GM19324 (cell line): Measurements from ENCODE around the gene TIMM17A.
"Not testable (repeated sequence)": the region's sequence is repeated elsewhere in the genome, so short reads cannot be mapped to it uniquely, and the experiment has no call there.

Source experiments
- ATAC-seq: cut with Tn5 transposase; IDR thresholded peaks from one replicate; pipeline ENCODE4 v1.9.1; 2021; ENCODE audit warnings: mild to moderate bottlenecking, moderate library complexity; ENCODE audit not compliant: unreplicated experiment, low FRiP score

The TIMM17A gene

DNA sequence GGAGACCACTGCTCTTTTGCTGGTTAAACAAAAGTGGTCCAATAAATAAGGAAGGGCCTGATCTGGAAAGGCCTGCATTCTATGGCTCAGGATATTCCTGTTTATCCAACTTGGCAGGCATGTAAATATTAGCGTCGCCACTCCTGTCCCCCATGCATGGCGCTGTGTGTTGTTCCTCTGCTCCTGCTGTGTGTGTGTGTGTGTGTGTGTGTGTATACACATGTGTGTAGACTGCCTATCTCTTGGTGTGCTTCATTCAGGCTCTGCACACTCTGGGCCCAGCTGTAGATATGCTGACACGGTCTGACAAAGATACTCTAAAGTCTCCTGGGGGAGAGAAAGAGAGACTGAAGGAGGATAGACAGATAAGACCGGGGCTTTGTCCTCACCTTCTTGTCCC lies 15.7 kb upstream of the TIMM17A start:
- no peak for ATAC-seq

DNA sequence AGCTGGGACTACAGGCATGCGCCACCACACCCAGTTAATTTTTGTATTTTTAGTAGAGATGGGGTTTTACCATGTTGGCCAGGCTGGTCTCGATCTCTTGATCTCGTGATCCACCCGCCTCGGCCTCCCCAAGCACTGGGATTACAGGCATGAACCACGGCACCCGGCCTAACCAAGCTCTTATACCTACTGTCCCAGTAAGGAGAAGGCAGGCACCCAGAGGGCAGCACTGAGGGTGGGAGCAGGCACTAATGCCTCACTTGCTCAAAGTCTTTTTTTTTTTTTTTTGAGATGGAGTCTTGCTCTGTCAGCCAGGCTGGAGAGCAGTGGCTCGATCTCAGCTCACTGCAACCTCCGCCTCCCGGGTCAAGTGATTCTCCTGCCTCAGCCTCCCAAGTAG lies 15.0 kb upstream of the TIMM17A start:
- ATAC-seq, result not testable (repeated sequence)

DNA sequence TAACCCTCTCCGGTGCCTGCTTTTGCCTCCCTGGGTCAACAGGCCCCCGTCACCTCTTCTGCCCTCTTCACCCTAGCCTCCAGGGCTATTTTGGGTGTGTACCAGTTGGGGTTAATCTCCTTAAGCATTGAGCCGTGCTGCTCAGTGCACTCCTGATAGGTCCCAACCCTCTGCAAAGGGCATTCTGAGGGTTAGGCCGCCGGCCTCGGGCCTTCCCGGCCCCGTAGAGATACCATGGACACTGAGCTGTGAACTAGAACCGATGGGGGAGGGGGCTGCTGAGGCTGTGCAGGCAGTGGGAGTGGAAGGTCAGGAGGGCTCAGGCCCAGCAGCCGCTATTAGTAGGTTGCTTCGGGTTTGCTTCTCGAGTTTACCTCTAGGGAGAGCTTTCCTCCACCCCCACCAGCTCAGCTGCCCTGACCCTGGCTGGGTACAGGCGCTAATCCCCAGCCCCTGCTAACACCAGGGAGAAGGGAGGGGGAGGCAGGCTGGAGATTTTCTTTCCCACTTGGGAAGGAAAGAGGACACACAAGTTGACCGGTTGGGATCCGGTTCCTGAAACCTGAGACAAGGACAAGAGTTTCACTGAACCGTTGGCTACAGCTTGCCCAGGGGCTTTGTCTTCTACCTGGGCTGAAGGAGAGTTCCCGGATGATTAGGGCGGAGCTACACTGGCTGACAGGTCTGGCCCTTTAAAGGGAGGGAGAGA lies 13.7 kb upstream of the TIMM17A start:
- ATAC-seq, result no peak

DNA sequence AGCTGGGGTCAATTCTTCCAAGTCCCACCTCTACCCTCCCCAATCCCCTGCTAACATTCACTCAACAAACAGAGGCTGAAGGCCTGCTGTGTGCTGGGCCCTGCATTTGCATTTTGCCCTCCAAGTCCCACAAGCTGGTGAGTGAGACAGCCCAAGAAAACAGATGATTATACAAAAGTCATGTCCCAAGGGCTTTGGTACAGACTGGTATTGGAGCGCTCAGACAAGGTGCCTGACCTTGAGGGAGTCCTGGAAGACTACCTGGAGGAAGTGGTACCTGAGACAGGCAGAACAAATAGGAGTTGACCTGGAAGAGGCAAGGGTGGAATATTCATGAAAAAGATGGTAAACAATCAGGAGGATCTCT lies 13.2 kb upstream of the TIMM17A start:
- no peak for ATAC-seq

DNA sequence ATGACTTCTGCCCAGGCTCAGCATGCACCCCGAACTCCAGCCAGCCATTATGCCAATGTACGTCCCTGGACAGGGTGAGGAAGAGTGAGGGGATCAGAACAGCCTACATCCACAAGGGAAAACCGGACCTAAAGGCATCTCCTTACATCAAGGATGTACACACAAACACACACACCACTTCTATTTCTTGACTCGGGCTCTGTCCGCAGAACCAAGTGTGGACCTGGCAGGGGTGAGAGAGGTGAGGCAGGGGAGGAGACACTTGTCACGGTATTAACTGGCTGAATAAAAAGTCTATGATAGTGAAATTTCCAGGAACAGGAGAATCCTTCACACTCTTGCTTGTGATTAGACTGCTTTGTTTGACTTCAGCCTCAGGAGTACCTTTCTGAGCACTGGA lies 11.3 kb upstream of the TIMM17A start:
- no peak for ATAC-seq

DNA sequence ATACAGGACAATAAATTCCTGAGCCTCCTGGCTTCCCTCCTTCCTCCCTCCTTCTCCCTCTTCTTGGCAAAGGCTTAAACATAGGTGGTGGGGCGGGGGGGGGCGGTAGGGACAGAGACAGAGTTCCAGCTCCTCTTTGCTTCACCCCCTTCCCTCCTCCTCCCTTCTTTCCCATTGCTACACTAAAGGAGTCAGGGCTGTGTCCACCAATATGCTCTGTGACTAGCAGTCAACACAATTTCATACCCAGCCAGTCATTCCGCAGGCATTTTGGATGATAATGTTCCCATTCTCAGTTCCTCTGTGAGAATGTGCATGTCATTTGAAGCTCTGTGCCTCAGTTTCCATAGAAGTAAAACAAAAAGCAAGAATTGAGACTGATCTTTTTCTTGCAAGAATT lies 10.7 kb upstream of the TIMM17A start:
- no peak for ATAC-seq

DNA sequence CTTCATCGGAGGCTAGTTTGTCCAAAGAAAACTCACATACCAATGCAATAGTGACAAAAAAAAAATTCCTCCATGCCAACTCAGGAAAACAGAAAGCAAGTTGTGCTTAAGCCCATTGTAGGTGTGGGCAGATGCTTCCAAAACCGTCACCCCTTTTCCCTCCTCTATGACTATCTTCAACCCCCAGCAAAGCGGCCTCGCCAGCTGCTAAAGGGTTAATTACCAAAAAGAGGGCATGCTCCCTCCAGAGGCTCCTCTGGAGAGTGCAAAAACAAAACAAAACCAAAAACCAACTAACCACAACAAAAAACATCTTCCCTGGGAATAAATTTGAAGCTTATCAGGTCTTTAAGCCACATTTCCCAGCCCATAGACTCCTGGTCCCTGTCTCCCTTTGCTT lies 10.1 kb upstream of the TIMM17A start:
- ATAC-seq, result no peak

DNA sequence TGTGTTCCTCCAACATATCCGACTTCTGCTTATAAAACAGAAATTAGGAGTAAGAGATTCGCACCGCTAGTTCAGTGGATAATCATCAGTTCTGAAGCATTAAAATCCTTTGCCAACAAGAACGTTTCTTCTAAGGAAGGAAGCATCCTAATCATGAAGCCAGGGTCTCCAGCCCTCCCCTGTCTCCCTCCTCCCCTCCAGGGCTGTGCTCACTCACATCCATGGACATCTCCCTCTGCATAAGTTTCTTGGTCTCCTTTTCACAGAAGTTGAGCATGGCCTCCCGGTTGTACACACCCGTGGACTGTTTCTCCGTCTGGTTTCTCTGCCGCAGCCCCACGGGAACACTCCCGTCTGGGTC lies 9.5 kb upstream of the TIMM17A start:
- ATAC-seq, result no peak

DNA sequence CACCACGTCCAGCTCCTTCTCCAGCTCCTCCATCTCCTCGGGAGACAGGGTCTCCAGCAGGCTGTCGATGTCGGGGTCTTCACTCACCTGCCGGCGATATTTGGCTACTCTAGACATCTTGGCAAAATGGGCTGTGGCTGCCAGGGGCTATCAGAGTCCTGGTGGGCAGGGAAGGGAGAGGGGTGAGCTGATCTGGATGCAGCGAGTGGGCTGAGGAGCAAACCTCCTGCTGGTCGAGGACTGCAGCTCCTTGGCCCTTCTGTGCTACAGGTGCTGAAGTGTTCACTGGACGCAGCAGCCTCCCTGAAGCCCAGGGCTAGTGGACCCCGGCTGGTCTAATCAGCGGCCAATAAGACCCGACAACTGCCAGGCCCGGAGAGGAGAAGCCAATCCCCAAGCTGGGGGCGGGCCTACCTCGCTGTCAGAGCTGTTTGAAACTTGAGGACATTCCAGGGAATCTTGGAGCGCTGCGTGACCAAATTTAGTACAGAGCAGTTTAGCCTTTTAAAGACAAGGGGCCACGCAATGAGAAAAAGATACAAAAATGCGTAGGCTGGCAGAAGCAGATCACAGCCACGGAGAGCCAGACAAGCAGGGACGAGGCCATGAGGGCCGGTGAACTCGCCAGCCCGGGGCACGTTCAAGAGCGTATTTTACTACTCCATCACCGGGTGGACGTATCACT lies 8.9 kb upstream of the TIMM17A start, which contains the start of gene LMOD1:
Gene LMOD1, minus strand, starts transcription at position 325 of the 685 bp plus-strand sequence. Its CDS starts 208 bp downstream, at position 117.
- no peak for ATAC-seq

DNA sequence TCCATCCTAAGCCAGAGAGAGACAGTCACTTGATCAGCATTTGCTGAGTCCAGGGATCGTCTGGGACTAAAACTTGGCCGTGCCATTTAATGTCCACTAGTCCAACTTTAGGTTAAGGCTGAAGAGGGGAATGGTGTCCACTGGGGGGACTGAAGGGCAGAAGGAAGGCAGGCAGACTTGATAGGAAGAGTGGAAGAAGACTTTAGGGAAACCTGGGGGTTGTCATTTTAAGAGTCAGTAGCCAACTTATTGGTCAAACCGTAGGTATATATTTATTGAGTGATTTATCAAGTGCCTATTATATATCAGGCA lies 7.7 kb upstream of the TIMM17A start:
- ATAC-seq, result no peak

DNA sequence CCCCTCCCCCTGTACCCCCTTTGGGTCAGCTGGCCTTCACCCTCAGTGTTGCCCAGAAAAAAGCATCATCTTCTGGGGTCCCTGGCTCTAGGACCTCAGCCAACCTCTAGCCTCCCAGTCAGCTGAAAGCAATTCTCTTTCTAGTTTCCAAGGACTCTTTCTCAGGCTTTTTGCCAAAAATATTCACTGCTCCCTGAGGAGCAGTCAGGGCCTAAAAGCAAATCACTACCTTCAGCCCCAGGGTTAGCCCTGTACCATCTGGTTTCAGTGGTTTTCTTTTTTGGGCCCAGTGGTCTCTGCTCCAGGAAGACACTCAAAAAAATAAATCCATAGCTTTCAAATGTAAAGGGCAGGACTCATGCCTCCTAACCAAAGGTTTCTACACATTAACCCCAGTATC lies 5.8 kb upstream of the TIMM17A start:
- no peak for ATAC-seq

DNA sequence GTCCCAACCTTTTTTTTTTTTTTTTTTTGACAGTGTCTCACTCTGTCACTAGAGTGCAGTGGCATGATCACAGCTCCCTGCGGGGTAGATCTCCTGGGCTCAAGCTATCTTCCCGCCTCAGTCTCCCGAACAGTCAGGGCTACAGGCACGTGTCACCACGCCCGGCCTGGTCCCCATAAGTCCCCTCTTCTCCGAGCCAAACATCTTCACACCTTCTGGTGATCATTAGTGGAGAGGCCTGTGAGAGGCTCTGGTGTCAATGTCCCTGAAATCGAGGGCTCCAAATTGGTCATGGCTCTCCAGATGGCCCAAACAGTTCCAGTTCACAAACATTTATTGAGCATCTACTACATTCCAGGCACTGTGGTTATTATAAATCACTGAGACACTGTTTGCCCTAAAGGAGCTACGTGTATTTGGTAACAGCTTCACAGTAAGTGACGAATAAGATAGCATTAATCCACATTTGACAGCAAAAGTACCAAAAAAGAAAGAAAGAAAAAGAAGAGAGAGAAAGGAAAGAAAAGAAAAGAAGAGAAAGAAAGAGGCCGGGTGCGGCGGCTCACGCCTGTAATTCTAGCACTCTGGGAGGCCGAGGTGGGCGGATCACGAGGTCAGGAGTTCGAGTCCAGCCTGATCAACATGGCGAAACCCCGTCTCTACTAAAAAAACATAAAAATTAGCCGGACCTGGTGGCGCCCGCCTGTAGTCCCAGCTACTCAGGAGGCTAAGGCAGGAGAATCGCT lies 867 bp upstream of the TIMM17A start:
- no peak for ATAC-seq

DNA sequence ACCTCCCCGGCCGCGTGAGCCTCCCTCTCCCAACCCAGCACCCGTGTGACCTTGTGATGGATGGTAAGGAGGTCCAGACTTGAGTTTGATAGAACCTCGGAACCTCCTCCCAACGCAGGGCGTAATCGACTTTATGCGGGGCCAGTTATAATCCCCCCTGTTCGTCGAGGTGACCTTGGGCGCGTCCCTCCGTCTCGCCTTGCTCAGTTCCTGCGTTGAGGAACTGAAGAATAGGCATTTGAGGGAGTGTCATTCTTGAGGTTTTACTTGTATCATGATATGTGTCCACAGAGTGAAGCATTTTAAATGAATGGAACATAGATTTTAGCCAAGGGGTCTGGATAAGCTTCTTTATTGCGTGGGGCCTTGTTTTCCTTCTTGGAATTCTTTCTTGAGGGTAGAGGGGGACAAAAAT lies 433 bp downstream of the TIMM17A start:
- ATAC-seq, result no peak

DNA sequence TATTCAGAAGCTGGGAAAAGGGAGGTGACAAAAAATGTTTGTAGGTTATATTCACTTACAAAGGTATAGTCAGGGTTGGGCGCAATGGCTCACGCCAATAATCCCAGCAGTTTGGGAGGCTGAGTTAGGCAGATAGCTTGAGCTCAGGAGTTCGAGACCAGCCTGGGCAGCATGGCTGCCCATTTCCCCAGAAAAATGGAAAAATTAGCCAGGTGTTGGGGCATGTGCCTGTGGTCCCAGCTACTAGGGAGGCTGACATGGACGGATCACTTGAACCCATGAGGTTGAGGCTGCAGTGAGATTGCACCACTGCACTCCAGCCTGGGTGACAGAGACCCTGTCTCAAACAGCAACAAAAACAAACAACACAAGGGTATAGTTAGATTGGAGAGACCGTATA lies 3.0 kb downstream of the TIMM17A start:
- no peak for ATAC-seq

DNA sequence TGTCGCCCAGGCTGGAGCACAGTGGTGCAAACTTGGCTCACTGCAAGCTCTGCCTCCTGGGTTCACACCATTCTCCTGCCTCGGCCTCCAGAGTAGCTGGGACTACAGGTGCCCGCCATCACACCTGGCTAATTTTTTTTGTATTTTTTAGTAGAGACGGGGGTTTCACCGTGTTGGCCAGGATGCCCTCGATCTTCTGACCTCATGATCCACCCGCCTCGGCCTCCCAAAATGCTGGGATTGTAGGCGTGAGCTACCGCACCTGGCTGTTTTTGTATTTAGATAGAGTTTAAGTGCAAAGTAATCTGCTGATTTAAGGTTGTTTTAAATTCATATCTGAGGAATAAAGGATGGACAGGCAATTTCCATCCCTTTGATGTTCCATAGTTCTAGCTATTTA lies 7.1 kb downstream of the TIMM17A start:
- not testable (repeated sequence) for ATAC-seq

DNA sequence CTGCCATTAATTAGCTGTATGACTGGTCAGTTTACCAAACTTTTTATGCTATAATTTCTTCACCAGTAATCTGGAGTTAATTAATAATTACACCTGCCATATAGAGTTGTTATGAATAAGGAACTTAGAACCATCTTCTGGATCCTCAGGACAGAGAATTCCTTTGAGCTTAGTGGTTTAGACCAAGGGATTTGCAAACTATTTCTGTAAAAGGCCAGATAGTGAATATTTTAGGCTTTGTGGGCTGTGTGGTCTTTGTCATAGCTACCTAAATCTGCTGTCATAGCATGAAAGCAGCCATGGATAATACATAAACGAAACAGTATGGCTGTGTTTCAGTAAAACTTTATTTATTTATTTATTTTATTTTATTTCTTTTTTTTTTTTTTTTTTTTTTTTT lies 9.0 kb downstream of the TIMM17A start:
- ATAC-seq, result no peak

DNA sequence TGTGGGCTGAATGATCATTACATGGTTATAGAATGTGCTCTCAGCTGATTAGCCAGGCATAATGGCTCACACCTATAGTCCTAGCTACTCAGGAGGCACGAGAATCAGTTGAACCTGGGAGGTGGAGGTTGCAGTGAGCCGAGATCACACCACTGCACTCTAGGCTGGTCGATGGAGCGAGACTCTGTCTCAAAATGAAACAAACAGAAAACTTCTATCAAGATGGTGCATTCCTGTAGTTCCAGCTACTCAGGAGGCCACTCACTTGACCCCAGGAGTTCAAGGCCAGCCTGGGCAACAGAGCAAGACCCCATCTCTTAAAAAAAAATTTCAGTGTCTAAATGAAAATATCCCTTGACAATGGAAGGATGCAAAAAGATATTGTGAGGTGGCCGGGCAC lies 10.9 kb downstream of the TIMM17A start:
- ATAC-seq, result no peak

DNA sequence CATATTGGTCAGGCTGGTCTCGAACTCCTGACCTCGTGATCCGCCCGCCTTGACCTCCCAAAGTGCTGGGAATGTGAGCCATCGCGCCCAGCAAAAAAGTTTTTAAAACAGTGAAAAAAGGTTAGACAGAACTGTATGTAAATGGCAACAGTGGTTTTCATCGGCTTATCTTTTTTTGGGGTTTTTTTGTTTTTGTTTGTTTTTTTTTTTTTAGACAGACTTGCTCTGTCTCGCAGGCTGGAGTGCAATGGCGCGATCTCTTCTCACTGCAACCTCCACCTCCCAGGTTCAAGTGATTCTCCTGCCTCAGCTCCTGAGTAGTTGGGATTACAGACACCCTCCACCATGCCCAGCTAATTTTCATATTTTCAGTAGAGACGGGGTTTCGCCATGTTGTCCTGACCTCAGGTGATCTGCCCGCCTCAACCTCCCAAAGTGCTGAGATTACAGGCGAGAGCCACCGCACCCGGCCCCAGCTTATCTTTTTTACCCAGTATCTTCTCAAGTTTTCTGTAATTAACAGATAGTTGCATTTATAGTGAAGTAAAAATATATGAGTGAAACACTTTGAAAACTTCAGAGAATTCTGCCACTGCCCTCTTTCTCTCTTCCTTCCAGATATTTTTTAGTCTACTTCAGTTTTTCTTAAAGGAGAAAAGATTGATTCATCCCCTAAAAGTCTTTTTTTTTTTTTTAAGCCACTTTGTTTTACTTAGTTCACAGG lies 13.1 kb downstream of the TIMM17A start:
- no peak for ATAC-seq

DNA sequence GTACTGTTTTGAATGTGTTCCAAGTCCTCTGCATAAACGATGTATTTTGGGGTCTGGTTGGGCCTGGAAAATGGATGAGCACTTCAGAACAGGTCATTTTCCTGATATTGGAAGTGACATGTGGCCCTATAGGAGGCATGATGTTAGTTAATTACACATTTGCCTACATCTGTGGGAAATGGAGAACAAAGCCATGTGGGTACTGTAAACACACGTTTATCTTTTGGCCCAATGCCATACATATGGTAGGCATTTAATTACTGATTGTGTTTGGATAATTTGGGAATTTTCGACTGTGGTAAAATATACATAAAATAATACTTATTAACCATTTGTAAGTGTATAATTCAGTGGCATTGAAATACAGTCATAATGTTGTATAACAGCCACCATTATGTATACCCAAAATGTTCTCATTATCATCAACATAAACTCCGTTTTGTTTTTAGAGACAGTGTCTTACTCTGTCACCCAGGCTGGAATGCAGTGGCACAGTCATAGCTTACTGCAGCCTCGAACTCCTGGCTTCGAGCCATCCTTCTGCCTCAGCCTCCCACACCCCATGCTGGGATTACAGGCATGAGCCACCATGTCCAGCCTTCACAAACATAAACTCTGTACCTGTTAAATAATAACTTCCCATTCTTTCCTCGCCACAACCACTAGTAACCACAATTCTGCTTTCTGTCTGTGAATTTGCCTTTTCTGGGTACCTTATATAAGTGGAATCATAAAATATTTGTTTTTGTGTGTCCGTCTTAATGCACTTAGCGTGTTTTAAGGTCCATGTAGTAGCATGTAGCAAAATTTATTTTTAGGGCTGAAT lies 15.2 kb downstream of the TIMM17A start:
- ATAC-seq, result no peak

DNA sequence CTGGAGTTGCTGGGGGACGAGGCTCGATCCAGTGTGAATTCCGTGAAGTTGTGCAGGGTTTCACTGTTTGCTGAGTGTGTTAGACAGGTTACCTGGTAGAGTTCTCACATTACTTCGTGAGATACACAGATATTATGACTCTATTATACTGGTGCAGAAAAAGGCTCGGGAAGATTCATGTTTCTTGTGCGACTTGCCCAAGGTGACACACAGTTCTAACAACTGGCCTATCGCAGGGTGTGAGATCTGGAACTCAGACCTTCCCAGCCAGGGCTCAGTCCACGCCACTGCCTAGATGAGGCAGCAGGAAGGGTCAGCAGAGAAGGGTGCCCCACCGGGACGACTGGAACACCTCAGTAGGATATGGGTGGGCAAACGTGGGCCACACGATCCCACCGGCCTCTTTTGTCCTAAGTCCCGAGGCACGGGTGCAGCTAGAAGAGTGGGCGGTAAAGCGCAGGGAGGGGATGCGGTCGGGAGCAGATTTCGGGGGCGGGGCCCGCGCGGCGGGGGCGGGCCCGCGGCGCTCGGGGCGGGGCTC lies 26.8 kb downstream of the TIMM17A start:
- ATAC-seq, result no peak
